ENCODE results near the gene ANKRD13B.
A peak's percentile ranks its signal among the peaks of the same experiment; 100 is the strongest.

Gene ANKRD13B

DNA sequence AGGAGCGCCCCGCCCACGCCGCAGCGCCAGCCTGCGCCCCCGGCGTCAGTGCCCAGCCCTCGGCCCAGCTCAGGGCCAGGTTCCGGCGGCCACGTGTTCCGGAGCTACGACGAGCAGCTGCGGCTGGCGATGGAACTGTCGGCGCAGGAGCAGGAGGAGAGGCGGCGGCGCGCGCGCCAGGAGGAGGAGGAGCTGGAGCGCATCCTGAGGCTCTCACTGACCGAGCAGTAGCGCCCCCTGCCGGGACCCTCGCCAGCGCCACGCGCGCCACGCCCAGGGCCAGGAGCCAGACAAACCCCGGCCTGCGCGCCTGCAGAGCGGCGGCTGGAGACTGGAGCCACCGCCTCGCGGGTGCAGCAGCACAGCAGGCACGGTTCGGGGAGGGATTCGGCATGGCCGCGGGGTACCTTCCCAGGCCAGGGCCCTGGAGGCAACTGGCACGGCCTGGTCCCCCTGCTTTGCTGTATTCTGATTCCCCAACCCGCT is 20.5 kb downstream of the ANKRD13B start:
- TF ChIP-seq ZFX (IDR thresholded peaks at IDR 0.05; ENCODE audit: borderline replicate concordance) (no peak), CTCF (IDR thresholded peaks at IDR 0.05) (peak; percentile 80)
- 0 out of 2 replicates have a peak overlapping the region, but pooled peaks have one; percentile 20 for H3K27ac ChIP-seq

DNA sequence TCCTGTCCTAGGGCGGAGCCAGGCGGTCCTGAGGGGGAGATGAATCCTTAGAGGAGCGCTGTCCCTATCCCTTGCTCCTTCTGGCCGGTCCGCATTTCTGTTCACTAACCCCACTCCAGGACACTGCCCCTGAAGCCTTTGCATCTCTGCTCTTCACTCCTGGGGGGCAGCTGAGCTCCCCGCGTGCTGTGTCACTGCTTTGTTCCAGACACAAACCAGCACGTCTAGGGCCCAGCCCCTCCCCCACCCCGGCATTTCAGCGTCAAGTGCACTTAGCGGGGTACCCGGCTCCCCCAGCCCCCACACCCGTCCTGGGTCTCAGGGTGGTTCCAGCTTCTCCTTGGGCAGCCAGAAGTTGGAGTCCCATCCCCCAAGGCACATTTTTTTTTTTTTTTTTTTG is 20.9 kb downstream of the ANKRD13B start:
- 0 out of 2 replicates have a peak overlapping the region, but pooled peaks have one; percentile 20 for H3K27ac ChIP-seq
- no peak for TF ChIP-seq ZFX (IDR thresholded peaks at IDR 0.05; ENCODE audit: borderline replicate concordance)
- no peak for TF ChIP-seq CTCF (IDR thresholded peaks at IDR 0.05)

GRCh38 chr17:29614349-29615047 is 21.6 kb downstream of the ANKRD13B start:
- no peak overlapping the region for H3K27ac ChIP-seq

GRCh38 chr17:29615048-29615385 is 22.1 kb downstream of the ANKRD13B start:
- no peak for TF ChIP-seq CTCF (IDR thresholded peaks at IDR 0.05)
- TF ChIP-seq ZFX (IDR thresholded peaks at IDR 0.05; ENCODE audit: borderline replicate concordance), result no peak

More at GRCh38 chr17:29614349-29615047, 21.6 kb downstream of the ANKRD13B start:
- no peak for TF ChIP-seq ZFX (IDR thresholded peaks at IDR 0.05; ENCODE audit: borderline replicate concordance)
- TF ChIP-seq CTCF (IDR thresholded peaks at IDR 0.05), result no peak

DNA sequence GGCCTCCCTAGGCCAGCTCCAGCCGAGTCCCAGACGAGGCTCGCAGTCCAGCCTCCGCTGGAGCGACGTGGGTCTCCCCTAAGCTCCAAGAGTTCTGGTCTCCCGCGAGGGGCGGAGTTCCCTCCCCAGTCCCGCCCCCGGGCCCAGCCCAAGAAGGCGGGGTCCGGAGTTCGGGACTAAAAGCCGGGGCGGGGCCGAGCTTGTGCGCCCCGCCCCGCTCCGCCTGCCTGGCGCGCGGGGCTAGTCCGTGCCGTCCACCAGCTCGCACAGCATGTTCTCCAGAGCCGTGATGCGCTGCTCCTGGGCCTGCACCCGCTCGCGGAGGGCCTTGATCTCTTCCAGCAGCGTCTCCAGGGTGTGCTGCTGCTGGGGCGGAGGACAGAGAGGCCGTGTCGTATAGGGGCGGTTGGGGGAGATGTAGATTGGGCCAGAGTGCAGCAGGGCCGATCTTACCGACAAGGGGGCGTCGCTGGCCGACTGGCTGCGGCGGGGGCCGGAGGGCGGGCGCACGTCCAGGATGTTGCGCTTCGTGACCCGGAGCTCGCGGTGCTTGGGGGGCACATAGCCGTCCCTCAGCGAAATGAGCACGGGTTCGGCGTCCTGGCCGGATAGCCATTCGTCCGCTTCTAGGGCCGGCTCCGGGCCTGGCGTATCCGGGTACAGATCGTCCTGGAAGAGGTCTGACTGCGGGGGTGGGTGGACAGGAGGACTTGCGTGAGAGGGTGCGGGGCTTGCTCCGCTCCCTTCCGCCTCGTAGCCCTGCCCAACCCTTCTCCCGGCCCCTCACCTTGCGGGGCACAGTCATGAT is 22.8 kb downstream of the ANKRD13B start:
- TF ChIP-seq ZFX (IDR thresholded peaks at IDR 0.05; ENCODE audit: borderline replicate concordance) (no peak), CTCF (IDR thresholded peaks at IDR 0.05) (no peak)
- peak overlapping the region; percentile 70 for H3K27ac ChIP-seq

More at GRCh38 chr17:29615048-29615385, 22.1 kb downstream of the ANKRD13B start:
- no peak overlapping the region for H3K27ac ChIP-seq

DNA sequence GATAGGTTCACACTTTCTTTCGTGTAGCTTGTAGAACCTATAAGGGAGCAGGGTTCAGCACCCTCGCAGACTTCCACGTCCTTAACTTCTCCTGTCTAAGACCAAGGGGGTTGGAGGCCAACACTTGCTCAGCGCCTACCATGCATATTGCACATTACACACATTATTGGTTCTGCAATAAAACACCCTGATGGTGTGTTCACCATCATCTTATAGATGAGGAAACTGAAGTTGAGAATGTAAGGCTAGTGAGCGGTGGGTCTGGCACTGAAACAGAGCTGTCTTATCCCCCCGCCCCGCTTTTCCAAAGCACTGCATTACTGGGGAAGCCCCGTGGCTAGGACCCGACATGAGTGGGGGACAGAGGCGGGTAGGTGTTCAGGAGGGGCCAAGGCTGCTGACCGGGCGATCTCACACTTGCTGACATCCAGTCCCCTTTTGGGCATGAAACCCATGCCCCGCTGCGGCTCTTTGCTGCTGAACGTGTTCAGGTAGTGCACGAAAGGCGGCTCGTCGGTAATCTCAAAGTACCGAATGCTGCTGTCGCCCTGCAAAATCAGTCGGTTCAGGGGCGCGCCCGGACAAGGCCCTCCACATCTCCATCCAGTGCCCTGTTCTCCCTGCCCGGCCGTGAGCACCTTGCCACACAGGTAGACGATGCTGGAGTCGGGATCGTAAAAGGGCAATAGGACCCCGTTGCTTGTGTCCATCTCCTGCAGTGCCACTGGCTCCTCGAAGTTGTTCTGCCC is 23.5 kb downstream of the ANKRD13B start:
- peak overlapping the region; percentile 70 for H3K27ac ChIP-seq

More for the DNA sequence above, 23.5 kb downstream of the ANKRD13B start:
- TF ChIP-seq ZFX (IDR thresholded peaks at IDR 0.05; ENCODE audit: borderline replicate concordance) (no peak), CTCF (IDR thresholded peaks at IDR 0.05) (no peak)
